Measurements from ENCODE around the gene RS1.

DNA sequence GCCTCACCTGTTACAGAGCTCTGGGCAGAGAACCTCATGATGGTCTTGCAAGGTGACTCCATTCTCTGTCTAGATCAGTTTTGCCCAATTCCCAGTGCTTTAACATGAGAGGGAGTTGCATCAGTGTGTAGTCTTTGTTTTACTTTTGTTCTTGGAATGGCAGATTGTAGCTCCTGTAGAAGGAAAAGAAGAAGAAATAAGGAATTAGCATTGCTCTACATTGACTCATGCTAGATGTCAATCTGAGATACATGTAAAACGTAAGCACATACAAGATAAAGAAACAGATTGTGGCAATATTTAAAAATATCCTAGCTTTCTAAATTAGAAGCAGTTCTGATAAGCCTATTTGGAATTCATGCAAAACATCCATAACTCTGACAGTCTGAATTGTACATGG lies 19.5 kb upstream of the RS1 start:
- TF ChIP-seq, protein P1, sequence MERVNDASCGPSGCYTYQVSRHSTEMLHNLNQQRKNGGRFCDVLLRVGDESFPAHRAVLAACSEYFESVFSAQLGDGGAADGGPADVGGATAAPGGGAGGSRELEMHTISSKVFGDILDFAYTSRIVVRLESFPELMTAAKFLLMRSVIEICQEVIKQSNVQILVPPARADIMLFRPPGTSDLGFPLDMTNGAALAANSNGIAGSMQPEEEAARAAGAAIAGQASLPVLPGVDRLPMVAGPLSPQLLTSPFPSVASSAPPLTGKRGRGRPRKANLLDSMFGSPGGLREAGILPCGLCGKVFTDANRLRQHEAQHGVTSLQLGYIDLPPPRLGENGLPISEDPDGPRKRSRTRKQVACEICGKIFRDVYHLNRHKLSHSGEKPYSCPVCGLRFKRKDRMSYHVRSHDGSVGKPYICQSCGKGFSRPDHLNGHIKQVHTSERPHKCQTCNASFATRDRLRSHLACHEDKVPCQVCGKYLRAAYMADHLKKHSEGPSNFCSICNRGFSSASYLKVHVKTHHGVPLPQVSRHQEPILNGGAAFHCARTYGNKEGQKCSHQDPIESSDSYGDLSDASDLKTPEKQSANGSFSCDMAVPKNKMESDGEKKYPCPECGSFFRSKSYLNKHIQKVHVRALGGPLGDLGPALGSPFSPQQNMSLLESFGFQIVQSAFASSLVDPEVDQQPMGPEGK (CRISPR knock-in tag; IDR thresholded peaks at IDR 0.05) = no peak
- TF ChIP-seq, protein P2, sequence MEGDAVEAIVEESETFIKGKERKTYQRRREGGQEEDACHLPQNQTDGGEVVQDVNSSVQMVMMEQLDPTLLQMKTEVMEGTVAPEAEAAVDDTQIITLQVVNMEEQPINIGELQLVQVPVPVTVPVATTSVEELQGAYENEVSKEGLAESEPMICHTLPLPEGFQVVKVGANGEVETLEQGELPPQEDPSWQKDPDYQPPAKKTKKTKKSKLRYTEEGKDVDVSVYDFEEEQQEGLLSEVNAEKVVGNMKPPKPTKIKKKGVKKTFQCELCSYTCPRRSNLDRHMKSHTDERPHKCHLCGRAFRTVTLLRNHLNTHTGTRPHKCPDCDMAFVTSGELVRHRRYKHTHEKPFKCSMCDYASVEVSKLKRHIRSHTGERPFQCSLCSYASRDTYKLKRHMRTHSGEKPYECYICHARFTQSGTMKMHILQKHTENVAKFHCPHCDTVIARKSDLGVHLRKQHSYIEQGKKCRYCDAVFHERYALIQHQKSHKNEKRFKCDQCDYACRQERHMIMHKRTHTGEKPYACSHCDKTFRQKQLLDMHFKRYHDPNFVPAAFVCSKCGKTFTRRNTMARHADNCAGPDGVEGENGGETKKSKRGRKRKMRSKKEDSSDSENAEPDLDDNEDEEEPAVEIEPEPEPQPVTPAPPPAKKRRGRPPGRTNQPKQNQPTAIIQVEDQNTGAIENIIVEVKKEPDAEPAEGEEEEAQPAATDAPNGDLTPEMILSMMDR (CRISPR knock-in tag; IDR thresholded peaks at IDR 0.05) = no peak
- TF ChIP-seq MIXL1 (CRISPR knock-in tag; IDR thresholded peaks at IDR 0.05) = no peak
- no peak for TF ChIP-seq EP300 (IDR thresholded peaks at IDR 0.05; ENCODE audit: low read depth in 2 of 2, low read length in 2 of 2)
- no peak for TF ChIP-seq EP300 (CRISPR knock-in tag; IDR thresholded peaks at IDR 0.05; ENCODE audit: borderline replicate concordance)
- TF ChIP-seq YY1 (IDR thresholded peaks at IDR 0.05; ENCODE audit: insufficient read depth, insufficient replicate concordance, low read depth, low read length) = no peak
- TF ChIP-seq RFX5 (IDR thresholded peaks at IDR 0.05; ENCODE audit: low read depth, low read length) = no peak
- TF ChIP-seq, protein P3, sequence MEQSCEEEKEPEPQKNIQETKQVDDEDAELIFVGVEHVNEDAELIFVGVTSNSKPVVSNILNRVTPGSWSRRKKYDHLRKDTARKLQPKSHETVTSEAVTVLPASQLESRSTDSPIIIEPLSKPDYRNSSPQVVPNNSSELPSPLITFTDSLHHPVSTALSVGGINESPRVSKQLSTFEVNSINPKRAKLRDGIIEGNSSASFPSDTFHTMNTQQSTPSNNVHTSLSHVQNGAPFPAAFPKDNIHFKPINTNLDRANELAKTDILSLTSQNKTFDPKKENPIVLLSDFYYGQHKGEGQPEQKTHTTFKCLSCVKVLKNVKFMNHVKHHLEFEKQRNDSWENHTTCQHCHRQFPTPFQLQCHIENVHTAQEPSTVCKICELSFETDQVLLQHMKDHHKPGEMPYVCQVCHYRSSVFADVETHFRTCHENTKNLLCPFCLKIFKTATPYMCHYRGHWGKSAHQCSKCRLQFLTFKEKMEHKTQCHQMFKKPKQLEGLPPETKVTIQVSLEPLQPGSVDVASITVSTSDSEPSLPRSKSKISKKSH (CRISPR knock-in tag; IDR thresholded peaks at IDR 0.05; ENCODE audit: borderline replicate concordance) = no peak
- TF ChIP-seq, protein P4, sequence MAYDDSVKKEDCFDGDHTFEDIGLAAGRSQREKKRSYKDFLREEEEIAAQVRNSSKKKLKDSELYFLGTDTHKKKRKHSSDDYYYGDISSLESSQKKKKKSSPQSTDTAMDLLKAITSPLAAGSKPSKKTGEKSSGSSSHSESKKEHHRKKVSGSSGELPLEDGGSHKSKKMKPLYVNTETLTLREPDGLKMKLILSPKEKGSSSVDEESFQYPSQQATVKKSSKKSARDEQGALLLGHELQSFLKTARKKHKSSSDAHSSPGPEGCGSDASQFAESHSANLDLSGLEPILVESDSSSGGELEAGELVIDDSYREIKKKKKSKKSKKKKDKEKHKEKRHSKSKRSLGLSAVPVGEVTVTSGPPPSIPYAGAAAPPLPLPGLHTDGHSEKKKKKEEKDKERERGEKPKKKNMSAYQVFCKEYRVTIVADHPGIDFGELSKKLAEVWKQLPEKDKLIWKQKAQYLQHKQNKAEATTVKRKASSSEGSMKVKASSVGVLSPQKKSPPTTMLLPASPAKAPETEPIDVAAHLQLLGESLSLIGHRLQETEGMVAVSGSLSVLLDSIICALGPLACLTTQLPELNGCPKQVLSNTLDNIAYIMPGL (CRISPR knock-in tag; IDR thresholded peaks at IDR 0.05; ENCODE audit: borderline replicate concordance in 1 of 2, low read depth in 1 of 2) = no peak
- TF ChIP-seq DPF2 (CRISPR knock-in tag; IDR thresholded peaks at IDR 0.05; ENCODE audit: borderline replicate concordance, low read depth) = no peak
- no peak for TF ChIP-seq CREM (IDR thresholded peaks at IDR 0.05)
- no peak for TF ChIP-seq CREM (CRISPR knock-in tag; IDR thresholded peaks at IDR 0.05)
- no peak for TF ChIP-seq JUN (CRISPR knock-in tag; IDR thresholded peaks at IDR 0.05)
- TF ChIP-seq, protein P5, sequence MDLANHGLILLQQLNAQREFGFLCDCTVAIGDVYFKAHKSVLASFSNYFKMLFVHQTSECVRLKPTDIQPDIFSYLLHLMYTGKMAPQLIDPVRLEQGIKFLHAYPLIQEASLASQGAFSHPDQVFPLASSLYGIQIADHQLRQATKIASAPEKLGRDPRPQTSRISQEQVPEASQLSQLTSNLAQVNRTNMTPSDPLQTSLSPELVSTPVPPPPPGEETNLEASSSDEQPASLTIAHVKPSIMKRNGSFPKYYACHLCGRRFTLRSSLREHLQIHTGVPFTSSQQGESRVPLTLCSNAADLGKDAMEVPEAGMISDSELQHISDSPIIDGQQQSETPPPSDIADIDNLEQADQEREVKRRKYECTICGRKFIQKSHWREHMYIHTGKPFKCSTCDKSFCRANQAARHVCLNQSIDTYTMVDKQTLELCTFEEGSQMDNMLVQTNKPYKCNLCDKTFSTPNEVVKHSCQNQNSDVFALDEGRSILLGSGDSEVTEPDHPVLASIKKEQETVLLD (CRISPR knock-in tag; IDR thresholded peaks at IDR 0.05; ENCODE audit: low read depth) = no peak
- TF ChIP-seq, protein P6, sequence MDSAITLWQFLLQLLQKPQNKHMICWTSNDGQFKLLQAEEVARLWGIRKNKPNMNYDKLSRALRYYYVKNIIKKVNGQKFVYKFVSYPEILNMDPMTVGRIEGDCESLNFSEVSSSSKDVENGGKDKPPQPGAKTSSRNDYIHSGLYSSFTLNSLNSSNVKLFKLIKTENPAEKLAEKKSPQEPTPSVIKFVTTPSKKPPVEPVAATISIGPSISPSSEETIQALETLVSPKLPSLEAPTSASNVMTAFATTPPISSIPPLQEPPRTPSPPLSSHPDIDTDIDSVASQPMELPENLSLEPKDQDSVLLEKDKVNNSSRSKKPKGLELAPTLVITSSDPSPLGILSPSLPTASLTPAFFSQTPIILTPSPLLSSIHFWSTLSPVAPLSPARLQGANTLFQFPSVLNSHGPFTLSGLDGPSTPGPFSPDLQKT (CRISPR knock-in tag; IDR thresholded peaks at IDR 0.05; ENCODE audit: borderline replicate concordance) = no peak
